ENCODE results near the gene RND1. TPM values are rescaled to one million over a fixed set of nuclear protein-coding genes. Genes with fewer than 3 reads are reported as not detected.
"Not testable (repeated sequence)": the region's sequence is repeated elsewhere in the genome, so short reads cannot be mapped to it uniquely, and the experiment has no call there.

The RND1 gene
- total RNA-seq, 2 donors from 2014 or later = 0.29 to 0.32 TPM

DNA sequence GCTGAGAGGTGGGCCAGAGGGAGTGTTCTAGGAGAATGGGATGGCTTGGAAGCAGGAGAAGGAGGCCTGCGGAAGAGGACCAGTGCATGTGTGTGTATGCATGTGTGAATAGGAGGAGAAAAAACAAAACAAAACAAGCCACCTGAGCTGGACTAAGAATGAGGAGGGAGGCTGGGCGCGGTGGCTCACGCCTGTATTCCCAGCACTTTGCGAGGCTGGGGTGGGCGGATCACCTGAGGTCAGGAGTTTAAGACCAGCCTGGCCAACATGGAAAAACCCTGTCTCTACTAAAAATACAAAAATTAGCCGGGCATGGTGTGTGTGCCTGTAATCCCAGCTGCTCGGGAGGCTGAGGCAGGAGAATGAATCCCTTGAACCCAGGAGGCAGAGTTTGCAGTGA lies 7.9 kb upstream of the RND1 start:
- intact Hi-C loops (cut with DNase I); DNase-seq (ENCODE audit: low spot score): not testable (repeated sequence)

DNA sequence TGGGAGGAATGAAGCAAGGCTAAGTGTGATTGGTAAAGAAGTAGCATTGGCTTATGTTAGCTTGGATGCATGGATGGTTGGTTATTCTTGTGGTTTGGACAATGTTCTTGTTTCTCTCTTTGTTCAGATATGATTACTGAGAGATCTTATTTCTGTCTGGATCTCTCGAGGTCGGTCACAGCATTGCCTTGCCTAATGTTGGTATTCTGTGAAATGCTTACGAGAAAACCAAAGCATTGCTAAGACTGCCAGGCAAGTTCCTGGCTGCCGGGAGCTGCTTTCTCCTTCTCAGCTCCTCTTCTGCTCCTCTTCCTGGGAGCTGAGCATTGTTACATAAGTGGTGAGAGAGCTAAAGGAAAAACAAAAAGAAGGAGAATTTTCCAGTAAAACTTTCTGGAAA lies 7.4 kb upstream of the RND1 start:
- intact Hi-C loops (cut with DNase I) = no loop called here
- no peak for DNase-seq (ENCODE audit: low spot score)

DNA sequence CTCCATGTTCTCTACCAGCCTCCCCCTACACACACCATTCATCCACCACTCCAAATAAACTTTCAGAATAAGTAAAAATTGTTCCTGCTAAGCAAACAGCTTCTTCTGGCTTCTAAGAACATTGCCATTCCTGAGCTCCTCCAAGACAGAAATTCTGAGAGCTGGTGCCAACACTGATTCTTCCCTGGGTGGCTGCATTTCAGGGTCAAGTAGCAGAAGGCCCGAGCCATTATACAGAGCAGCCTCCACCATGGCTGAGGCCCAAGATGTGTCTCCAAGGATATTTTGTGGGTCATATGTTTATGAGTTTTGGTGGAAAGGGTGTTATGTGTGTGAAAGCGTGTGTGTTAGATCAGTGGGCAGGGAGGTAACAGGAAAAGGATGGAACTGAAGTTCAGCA lies 3.5 kb upstream of the RND1 start:
- DNase-seq (ENCODE audit: low spot score) = no peak
- intact Hi-C loops (cut with DNase I) = no loop called here

DNA sequence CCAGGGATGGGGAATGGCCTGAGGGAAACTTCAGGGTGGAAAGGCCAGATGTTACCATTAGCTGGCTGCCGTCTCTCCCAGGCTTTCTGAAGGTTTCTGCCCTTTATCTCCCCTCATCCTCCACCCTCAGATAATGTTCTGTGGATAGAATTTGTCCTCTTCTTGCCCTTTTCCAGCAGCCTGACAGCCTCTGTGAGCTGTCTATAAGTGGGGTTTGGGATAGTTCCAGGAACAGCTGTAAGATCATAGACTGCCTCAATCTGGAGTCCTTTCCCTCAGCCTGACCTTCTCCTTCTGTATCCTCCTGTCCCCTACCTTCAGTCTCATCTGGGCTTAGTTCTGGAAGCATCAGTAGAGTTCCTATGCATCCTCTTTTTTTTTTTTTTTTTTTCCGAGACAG lies 2.8 kb upstream of the RND1 start:
- DNase-seq (ENCODE audit: low spot score) = no peak
- intact Hi-C loops (cut with DNase I) = no loop called here

DNA sequence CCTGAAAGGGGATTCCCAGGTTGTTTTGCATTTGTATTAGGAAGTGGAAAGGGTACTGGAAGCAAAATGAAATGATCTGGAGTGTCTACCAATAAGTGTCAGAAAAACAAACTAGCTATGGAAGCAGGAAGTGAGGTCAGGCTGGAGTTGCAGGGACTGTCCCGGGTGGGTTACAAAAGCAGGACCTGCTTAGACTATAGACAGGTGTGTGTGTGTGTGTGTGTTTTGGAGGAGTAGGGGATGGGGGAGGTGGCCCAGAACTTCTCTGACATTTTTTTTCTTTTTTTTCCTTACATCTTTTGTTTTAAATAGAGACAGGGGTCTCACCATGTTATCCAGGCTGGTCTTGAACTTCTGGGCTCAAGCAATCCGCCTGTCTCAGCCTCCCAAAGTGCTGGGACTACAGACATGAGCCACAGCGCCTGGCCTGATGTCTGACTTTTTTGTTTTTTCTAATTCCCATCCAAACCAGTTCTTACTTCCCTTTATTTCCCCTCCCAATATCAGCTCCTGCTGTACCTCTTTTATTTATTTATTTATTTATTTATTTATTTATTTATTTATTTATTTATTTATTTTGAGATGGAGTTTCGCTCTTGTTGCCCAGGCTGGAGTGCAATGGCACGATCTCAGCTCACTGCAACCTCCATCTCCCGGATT lies 512 bp upstream of the RND1 start:
- intact Hi-C loops (cut with DNase I) = no loop called here
- DNase-seq (ENCODE audit: low spot score) = no peak

DNA sequence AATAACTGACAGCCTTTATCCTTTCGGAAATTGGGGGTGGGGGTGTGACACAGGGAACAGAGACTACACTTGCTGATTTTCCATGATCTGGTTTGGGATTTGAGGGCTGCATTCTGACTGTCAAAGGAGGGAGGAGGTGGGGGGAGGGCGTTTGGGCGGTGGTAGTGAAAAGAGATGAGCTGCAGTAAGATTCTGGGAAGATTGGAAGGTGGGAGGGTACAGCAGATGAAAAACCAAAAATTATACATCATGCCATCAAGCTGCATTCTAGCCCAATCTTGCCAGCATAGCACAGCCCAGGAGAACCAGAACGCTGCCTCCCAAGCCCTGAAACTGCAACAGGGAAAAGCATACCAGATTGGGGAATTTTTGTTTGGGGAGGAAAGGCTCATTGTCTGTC lies 2.4 kb downstream of the RND1 start:
- no peak for DNase-seq (ENCODE audit: low spot score)
- intact Hi-C loops (cut with DNase I) = no loop called here

DNA sequence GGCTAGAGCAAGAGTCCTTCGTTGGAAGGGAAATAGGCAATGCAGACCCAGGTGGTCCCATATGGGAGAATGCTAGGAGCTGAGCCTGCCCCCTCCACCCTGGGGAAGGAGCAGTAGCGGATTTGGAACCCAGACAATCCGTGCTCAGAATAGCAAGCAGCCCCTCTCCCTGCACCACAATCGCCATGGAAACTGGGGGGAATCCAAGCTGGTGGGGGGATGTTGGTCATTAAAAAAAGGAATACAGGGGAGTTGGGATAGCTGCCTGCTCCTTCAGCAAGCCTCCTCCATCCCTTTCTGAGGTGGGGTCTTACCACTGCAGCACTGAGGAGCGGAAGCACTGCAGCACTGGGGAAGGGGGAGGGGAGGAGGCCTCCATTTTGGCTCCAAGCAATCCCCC lies 2.9 kb downstream of the RND1 start:
- no peak for DNase-seq (ENCODE audit: low spot score)
- intact Hi-C loops (cut with DNase I) = no loop called here

DNA sequence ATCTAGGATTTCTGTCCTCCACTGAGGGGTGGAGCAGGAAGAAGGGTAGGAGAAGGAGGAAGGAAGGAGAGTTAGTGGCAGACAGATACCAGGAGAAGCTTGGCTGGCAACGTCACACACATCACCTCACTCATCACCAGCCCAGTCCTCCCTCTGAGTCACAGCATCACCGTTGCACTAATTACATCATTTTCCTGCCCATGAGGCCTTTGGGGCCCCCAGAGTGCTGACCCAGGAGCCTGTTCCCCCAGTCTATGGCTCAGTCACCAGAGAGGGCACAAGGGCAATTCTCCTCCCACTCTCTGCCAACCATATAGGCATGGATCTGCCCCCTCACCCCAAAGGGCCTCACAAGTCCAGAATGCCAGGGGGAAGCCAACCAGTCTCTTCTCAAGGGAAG lies 4.6 kb downstream of the RND1 start:
- intact Hi-C loops (cut with DNase I) = no loop called here

DNA sequence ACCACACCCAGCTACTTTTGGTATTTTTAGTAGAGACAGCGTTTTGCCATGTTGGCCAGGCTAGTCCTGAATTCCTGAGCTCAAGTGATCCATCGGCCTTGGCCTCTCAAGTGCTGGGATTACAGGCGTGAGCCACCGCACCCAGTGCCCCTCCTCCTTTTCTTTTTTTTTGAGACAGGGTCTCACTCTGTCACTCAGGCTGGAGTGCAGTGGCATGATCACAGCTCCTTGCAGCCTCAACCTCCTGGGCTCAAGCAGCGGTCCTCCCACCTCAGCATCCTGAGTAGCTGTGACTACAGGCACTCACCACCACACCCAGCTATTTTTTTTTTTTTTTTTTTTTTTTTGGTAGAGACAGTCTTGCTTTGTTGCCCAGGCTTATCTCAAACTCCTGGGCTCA lies 5.4 kb downstream of the RND1 start:
- intact Hi-C loops (cut with DNase I); DNase-seq (ENCODE audit: low spot score): not testable (repeated sequence)

More for the DNA sequence above, 4.6 kb downstream of the RND1 start:
- no peak for DNase-seq (ENCODE audit: low spot score)

DNA sequence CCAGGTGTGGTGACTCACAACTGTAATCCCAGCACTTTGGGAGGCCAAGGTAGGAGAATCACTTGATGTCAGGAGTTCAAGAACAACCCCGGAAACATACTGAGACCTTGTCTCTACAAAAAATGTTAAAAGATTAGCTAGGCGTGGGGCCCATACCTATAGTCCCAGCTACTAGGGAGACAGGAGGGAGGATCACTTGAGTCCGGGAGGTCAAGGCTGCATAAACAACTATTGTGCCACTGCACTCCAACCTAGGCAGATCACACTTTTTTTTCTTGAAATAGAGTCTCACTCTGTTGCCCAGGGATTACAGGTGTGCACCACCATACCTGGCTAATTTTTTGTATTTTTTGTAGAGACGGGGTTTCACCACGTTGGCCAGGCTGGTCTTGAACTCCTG lies 6.1 kb downstream of the RND1 start:
- intact Hi-C loops (cut with DNase I) = no loop called here
- no peak for DNase-seq (ENCODE audit: low spot score)

DNA sequence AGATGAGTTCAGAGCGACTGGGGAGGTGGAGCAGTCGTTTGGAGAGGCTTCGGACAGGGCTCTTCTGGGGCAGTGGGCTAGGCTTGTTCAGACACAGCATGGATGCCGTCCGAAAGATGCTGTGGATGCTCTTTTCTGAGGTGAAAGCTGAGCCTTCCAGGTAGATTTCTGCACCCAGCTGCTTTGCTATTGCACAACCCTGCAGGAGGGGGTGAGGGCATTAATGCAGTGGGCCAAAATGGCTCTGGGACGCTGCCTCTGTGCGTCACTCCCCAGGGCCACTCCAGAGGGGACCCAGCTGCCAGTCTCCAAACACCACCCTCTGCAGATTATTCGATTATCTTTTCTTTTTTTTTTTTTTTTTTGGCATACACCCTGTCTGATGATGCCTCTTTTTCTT lies 7.6 kb downstream of the RND1 start:
- intact Hi-C loops (cut with DNase I) = no loop called here
- no peak for DNase-seq (ENCODE audit: low spot score)

DNA sequence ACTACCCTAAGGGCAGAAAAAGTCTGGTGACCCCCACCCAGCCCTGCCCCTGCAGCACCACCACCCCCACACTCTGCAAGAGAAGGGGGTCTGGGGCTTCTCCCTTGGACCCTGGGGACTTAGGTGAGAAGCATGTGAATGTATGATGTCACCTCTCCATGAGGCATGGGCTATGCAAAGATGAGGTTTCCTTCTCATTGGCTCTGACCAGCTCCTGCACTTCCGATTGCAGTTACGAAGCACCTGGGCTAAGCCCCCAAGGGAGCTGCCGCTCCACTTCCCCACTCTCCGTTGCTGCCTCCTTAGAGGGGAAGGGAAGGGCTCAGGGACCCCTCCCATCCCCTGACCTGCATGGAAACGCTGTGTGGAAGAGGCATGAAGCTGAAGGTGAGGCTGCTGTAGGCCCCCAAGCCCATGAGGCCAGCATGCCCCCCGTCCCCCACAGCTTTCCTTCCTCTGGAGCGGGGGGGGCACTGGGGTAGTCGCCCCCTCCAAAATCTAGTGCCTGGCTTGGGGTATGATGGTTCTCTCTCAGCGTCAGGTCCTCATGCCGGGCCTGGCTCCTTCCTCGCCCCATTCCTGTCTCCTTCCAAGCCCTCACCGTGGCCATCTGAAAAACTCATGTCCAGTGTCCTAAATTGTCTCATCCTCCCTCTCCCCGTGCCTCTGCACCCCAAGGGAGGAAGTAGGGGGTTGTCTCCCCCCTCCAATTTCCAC lies 8.2 kb downstream of the RND1 start:
- DNase-seq (ENCODE audit: low spot score) = no peak
- intact Hi-C loops (cut with DNase I) = loop anchor here (1.0 to 2.0 kb wide), 2 partner anchors 24 to 31 kb away; no protein-coding TSS in a partner anchor

DNA sequence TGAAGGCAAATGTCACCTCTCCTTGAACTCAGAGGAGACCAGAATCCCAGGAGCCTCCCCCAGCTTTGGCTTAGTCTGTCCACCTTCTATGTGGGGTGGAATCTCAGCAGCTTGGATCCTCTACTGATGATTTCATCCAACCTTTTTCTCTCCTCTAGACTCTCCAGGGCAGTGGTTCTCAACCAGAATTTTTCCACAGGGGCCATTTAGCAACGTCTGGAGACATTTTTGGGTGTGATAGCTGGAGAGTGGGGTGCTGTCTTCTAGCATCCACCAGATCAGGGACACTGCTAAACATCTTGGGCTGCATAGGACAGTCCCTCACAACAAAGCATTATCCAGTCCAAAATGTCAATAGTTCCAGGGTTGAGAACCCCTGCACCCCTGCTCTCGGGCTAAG lies 9.3 kb downstream of the RND1 start:
- intact Hi-C loops (cut with DNase I) = loop anchor here in 1 of 2 donors (2.0 kb wide), 1 partner anchor 32 kb away; no protein-coding TSS in a partner anchor
- DNase-seq (ENCODE audit: low spot score) = no peak

DNA sequence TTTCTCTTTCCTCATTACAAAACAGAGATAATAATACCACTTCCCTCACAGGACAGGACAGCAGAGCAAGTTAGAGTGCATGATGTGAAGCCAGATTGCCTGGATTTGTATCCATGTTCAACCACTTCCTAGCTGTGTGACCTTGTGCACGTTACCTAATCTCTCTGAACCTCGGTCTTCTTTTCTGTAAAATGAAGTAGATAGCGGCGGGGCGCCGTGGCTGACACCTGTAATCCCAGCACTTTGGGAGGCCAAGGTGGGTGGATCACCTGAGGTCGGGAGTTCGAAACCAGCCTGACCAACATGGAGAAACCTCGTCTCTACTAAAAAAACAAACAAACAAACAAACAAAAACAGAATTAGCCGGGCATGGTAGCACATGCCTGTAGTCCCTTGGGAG lies 10.7 kb downstream of the RND1 start:
- intact Hi-C loops (cut with DNase I); DNase-seq (ENCODE audit: low spot score): not testable (repeated sequence)

DNA sequence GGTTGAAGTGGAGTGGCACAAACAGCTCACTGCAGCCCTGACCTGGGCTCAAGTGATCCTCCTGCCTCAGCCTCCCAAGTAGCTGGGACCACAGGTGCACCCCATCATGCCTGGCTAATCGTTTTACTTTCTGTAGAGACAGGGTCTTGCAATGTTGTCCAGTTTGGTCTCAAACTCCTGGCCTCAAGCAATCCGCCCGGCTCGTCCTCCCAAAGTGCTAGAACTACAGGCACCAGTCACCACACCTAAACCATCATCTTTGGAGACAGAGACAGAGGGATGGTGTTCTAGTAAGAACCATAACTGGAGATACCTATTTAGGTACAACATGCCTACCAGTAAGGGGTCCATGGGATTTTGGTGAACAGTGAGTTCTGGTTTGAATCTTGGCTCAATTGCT lies 11.2 kb downstream of the RND1 start:
- intact Hi-C loops (cut with DNase I) = no loop called here
- DNase-seq (ENCODE audit: low spot score) = no peak

DNA sequence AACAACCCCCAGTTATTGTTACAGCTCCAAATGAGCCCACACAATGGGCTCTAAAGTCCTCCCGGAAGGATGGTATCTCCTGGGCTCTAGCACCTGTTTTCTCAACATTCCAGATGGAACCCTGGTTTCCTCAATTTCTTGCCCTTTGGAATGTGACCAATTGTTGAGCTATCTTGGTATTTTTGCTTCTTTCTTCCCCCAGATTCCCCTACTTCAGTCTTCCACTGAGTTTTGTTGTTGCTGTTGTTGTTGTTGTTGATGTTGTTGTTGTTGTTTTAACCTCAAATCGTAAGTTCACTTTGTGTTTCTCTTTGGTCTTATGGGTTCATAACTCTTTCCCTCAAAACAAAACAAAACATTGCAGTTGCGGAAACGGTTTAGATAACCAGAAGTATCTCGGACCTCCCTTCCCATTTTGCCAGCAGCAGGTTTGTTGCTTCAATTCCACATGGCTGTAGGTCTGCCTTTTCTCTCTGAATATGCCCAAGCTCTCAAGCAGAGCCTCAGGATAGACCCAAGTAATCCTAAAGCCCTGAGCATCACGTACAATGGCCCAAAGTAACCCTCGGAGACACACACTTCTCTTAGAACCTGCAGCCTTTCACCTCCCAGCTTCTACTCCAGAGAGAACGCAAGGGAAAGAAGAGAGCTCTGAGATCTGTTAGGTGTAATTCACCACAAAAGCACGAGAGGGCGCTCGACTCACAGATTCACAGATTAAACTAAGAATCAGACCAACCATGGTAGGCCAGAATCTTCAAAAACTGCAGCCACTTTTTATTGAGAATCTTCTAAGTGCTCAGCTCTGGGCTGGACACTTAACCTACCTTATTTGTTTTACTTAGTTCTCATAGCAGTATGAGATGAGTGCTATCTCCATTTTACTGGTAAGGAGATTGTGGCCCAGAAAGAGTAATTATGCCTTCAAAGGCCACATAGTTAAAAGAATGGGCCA lies 12.7 kb downstream of the RND1 start:
- DNase-seq (ENCODE audit: low spot score) = peak; percentile 91
- intact Hi-C loops (cut with DNase I) = loop anchor here in 1 of 2 donors (2.0 kb wide), 1 partner anchor 38 kb away; no protein-coding TSS in a partner anchor

DNA sequence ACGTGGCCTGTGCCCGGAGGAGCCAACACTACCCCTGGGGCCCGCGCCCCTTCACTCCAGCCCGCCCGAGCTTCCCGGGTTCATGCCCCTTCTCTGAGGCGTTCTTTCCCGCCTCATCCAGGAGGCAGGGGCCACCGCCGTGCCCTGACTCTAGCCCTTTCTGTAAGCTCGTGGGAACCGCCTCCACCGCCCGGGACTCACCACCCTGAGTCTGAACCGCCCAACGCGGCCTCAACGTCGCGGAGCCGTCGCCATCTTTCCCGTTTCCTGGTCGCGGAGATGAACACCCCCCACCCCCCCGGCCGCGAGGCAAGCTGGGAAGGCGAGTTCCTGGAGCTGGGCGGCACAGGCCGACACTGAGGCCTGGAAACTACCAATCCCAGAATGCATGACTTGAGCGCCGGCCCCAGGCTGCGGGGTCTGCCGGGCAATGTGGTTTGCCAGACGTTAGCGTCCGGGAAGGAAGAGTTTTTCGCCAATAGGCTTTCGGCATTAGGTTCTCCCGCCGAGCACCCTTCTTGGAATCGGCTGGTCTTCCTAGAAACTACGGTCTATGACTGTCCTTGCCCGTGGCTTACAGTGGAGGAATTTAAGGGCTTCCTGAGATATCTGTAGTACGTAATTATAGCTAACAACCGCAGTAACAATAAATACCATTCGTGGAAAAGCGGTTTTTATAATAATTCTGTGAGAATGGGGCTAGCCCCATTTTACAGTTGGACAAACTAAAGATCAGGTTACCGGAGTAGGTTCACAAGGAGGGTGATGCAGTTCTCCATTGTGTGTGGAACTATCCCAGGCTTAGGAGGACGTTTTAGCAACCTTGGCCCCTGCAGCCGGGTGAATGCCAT lies 13.6 kb downstream of the RND1 start, which contains the start of gene DDX23:
Gene DDX23, minus strand, starts transcription at position 281 of the 851 bp plus-strand sequence. CDS start 6,381 bp downstream, outside the sequence.
- intact Hi-C loops (cut with DNase I) = loop anchor here in 1 of 2 donors (2.0 kb wide), 1 partner anchor 39 kb away; no protein-coding TSS in a partner anchor
- DNase-seq (ENCODE audit: low spot score) = peak; percentile 98

DNA sequence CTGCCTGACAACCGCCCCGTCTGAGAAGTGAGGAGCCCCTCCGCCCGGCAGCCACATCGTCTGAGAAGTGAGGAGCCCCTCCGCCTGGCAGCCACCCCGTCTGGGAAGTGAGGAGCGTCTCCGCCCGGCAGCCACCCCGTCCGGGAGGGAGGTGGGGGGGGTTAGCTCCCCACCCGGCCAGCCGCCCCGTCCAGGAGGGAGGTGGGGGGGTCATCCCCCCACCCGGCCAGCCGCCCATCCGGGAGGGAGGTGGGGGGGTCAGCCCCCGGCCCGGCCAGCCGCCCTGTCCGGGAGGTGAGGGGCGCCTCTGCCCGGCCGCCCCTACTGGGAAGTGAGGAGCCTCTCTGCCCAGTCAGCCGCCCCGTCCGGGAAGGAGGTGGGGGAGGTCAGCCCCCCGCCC lies 23.6 kb downstream of the RND1 start:
- intact Hi-C loops (cut with DNase I); DNase-seq (ENCODE audit: low spot score): not testable (repeated sequence)

DNA sequence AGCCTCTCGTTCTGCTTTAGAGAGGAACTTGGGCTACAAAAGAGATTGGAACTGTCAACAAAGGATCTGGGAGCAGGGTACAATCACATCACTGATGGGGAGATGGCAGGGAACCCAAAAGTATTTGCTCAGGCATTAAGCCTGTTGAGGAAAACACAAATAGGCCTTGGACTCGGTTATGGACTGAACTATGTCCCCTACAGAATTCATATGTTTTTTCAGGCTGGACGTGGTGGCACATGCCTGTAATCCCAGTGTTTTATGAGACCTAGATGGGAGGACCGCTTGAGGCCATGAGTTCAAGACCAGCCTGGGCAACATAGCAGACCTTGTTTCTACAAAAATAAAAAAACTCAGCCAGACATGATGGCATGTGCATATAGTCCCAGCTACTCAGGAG lies 27.6 kb downstream of the RND1 start:
- no peak for DNase-seq (ENCODE audit: low spot score)
- intact Hi-C loops (cut with DNase I) = no loop called here
